Measurements from ENCODE around the gene RIMS1. TPM values are rescaled to one million over a fixed set of nuclear protein-coding genes. Genes with fewer than 3 reads are reported as not detected.

Gene RIMS1
- total and polyA plus RNA-seq, 9 of the 15 experiments (the other 6 are each of a cell fraction or from before 2014, with no cell fraction given): not detected

GRCh38 chr6:72084992-72085569 is 198.7 kb downstream of the RIMS1 start (continued):
- TF ChIP-seq ZFPM2 (CRISPR knock-in tag; IDR thresholded peaks at IDR 0.05) (no peak), RAD21 (CRISPR knock-in tag; conservative IDR thresholded peaks at IDR 0.05 in 1 of 2, IDR thresholded peaks at IDR 0.05 in 1 of 2) (peak; percentile 53 to 60)

- no peak overlapping the region for H3K9ac ChIP-seq (ENCODE audit: insufficient read depth in 1 of 2, low read depth in 2 of 2, low read length in 2 of 2)
- no peak overlapping the region for H3K4me2 ChIP-seq (ENCODE audit: insufficient read depth, low read length)
- POLR2A ChIA-PET: no interaction called here
- in situ Hi-C loops (cut with MboI) (loop anchor here (25.0 kb wide), 1 partner anchor 557 kb away; no protein-coding TSS in a partner anchor), intact Hi-C loops (cut with micrococcal nuclease) (no loop called here)
- no peaks in the 10 kb centered on the region for H4K20me1 ChIP-seq (replicated peaks; ENCODE audit: control insufficient read depth, insufficient read depth, low read length)
- H3K79me2 ChIP-seq (ENCODE audit: control insufficient read depth, insufficient read depth, low read length): no peaks in the 10 kb centered on the region
- H3K36me3 ChIP-seq (ENCODE audit: control insufficient read depth, insufficient read depth, low read length): no peaks in the 10 kb centered on the region
- H3K27me3 ChIP-seq (ENCODE audit: control insufficient read depth in 2 of 2, insufficient read depth in 2 of 2, low read length in 2 of 2): no peaks in the 10 kb centered on the region
- TF ChIP-seq CC2D1A (IDR thresholded peaks at IDR 0.05) (no peak), TAF1 (IDR thresholded peaks at IDR 0.05; ENCODE audit: control insufficient read depth, extremely low read depth, insufficient read depth, low read length, severe bottlenecking) (no peak), ZFPM2 (CRISPR knock-in tag; IDR thresholded peaks at IDR 0.05) (no peak), NCOA1 (IDR thresholded peaks at IDR 0.05; ENCODE audit: low read depth) (no peak), USF2 (CRISPR knock-in tag; IDR thresholded peaks at IDR 0.05) (no peak), SMC3 (conservative IDR thresholded peaks at IDR 0.05; ENCODE audit: insufficient read depth, low read depth, low read length) (no peak), E2F8 (IDR thresholded peaks at IDR 0.05; ENCODE audit: low read depth, partially characterized antibody) (no peak), DEAF1 (CRISPR knock-in tag; IDR thresholded peaks at IDR 0.05) (no peak), ATF6 (CRISPR knock-in tag; IDR thresholded peaks at IDR 0.05) (no peak)
- DNase-seq (ENCODE audit: extremely low read depth in 1 of 4, low spot score in 3 of 4) (no peak), FAIRE-seq (no peak), ATAC-seq (no peak)
- H3K4me1 ChIP-seq (replicated peaks in 1 of 2; ENCODE audit: control insufficient read depth in 2 of 2, insufficient read depth in 2 of 2, low read length in 2 of 2): no peaks in the 10 kb centered on the region
- no peak overlapping the region for H3K27ac ChIP-seq (ENCODE audit: extremely low read depth, low read depth, low read length)
- H3K9me3 ChIP-seq (replicated peaks; ENCODE audit: control insufficient read depth, insufficient read depth, low read depth, low read length): no peaks in the 10 kb centered on the region
- CTCF ChIA-PET (ENCODE audit: low intra/inter-chr PET ratio): no interaction called here
- no peak overlapping the region for H2AFZ ChIP-seq (ENCODE audit: low read depth, low read length)
- WGBS (ENCODE audit: insufficient coverage, low coverage, missing lambda C conversion rate): 0% methylated on average over 1 of the region's 1 CpG
- no peak overlapping the region for H3K4me3 ChIP-seq
- H3K9me1 ChIP-seq (ENCODE audit: control insufficient read depth, insufficient read depth, low read length): no peaks in the 10 kb centered on the region
- BruUV-seq (replicated peaks): no TSS peak
Measured at GRCh38 chr6:72094506-72094905, 208.2 kb downstream of the RIMS1 start.
